ENCODE data around the gene LZTR1.

- no peak for TF ChIP-seq CTCF (IDR thresholded peaks at IDR 0.05)
- TF ChIP-seq EP300 (IDR thresholded peaks at IDR 0.05): no peak
These were observed 13.7 kb upstream of the LZTR1 start for GRCh38 chr22:20968281-20968977.
